ENCODE measurements around the gene BTBD16. TPM values are rescaled to one million over a fixed set of nuclear protein-coding genes. Genes with fewer than 3 reads are reported as not detected.
A peak's percentile ranks its signal among the peaks of the same experiment; 100 is the strongest.

The BTBD16 gene
- total RNA-seq, 4 donors from 2014 or later, result 0.85 to 10.2 (median 5.1) TPM

- 62% methylated on average over 3 of the region's 3 CpGs for WGBS
- Histone ChIP-seq H3K9me3 (no peaks in the 10 kb centered on the region), H3K27me3 (no peaks in the 10 kb centered on the region), H3K36me3 (peaks cover 51% of the 10 kb centered on the region), H3K4me1 (no peaks in the 10 kb centered on the region), H3K4me3 (no peak overlapping the region), H3K27ac (no peak overlapping the region)
- no peak for TF ChIP-seq POLR2AphosphoS5 (IDR thresholded peaks at IDR 0.05)
- TF ChIP-seq POLR2A (IDR thresholded peaks at IDR 0.05), result no peak
- no peak for TF ChIP-seq CTCF (IDR thresholded peaks at IDR 0.05)
- TF ChIP-seq EP300 (IDR thresholded peaks at IDR 0.05), result no peak
- peak in 1 of 2 donors; percentile 49 for DNase-seq (ENCODE audit: low spot score in 2 of 2)
Measured at GRCh38 chr10:122252805-122253204, 18.3 kb upstream of the BTBD16 start.

GRCh38 chr10:122253605-122254004, 17.5 kb upstream of the BTBD16 start:
- Histone ChIP-seq H3K27ac (no peak overlapping the region), H3K4me3 (no peak overlapping the region), H3K27me3 (no peaks in the 10 kb centered on the region), H3K36me3 (peaks cover 46% of the 10 kb centered on the region), H3K9me3 (no peaks in the 10 kb centered on the region), H3K4me1 (no peaks in the 10 kb centered on the region)
- TF ChIP-seq POLR2AphosphoS5 (IDR thresholded peaks at IDR 0.05) (no peak), CTCF (IDR thresholded peaks at IDR 0.05) (no peak), EP300 (IDR thresholded peaks at IDR 0.05) (no peak), POLR2A (IDR thresholded peaks at IDR 0.05) (no peak)
- 89% methylated on average over 2 of the region's 2 CpGs for WGBS
- peak in 1 of 2 donors; percentile 12 for DNase-seq (ENCODE audit: low spot score in 2 of 2)

GRCh38 chr10:122254831-122255230, 16.3 kb upstream of the BTBD16 start:
- 87% methylated on average over 5 of the region's 5 CpGs for WGBS
- H3K36me3 ChIP-seq, result peaks cover 36% of the 10 kb centered on the region

GRCh38 chr10:122255509-122256301, 15.4 kb upstream of the BTBD16 start:
- Histone ChIP-seq H3K27ac (no peak overlapping the region), H3K9me3 (no peaks in the 10 kb centered on the region), H3K36me3 (peaks cover 29% of the 10 kb centered on the region), H3K4me3 (no peak overlapping the region), H3K27me3 (no peaks in the 10 kb centered on the region), H3K4me1 (no peaks in the 10 kb centered on the region)
- peak; percentile 26 to 59 for DNase-seq (ENCODE audit: low spot score in 2 of 2)
- TF ChIP-seq CTCF (IDR thresholded peaks at IDR 0.05), result no peak
- TF ChIP-seq POLR2A (IDR thresholded peaks at IDR 0.05), result no peak
- TF ChIP-seq POLR2AphosphoS5 (IDR thresholded peaks at IDR 0.05), result no peak
- TF ChIP-seq EP300 (IDR thresholded peaks at IDR 0.05), result no peak
- 83% methylated on average over 10 of the region's 14 CpGs for WGBS

More at GRCh38 chr10:122254831-122255230, 16.3 kb upstream of the BTBD16 start:
- Histone ChIP-seq H3K27me3 (no peaks in the 10 kb centered on the region), H3K9me3 (no peaks in the 10 kb centered on the region), H3K4me3 (no peak overlapping the region), H3K27ac (no peak overlapping the region), H3K4me1 (no peaks in the 10 kb centered on the region)
- TF ChIP-seq POLR2AphosphoS5 (IDR thresholded peaks at IDR 0.05) (no peak), EP300 (IDR thresholded peaks at IDR 0.05) (no peak), CTCF (IDR thresholded peaks at IDR 0.05) (no peak), POLR2A (IDR thresholded peaks at IDR 0.05) (no peak)
- peak; percentile 8 to 19 for DNase-seq (ENCODE audit: low spot score in 2 of 2)

GRCh38 chr10:122257041-122257440, 14.1 kb upstream of the BTBD16 start:
- Histone ChIP-seq H3K36me3 (peaks cover 28% of the 10 kb centered on the region), H3K4me1 (no peaks in the 10 kb centered on the region), H3K4me3 (no peak overlapping the region)

More at GRCh38 chr10:122257041-122257440, 14.1 kb upstream of the BTBD16 start:
- Histone ChIP-seq H3K27me3 (no peaks in the 10 kb centered on the region), H3K9me3 (peaks cover 6% of the 10 kb centered on the region), H3K27ac (no peak overlapping the region)
- peak; percentile 35 to 60 for DNase-seq (ENCODE audit: low spot score in 2 of 2)
- WGBS, result 54% methylated on average over 3 of the region's 3 CpGs
- TF ChIP-seq EP300 (IDR thresholded peaks at IDR 0.05), result no peak
- no peak for TF ChIP-seq POLR2A (IDR thresholded peaks at IDR 0.05)
- no peak for TF ChIP-seq POLR2AphosphoS5 (IDR thresholded peaks at IDR 0.05)
- TF ChIP-seq CTCF (IDR thresholded peaks at IDR 0.05), result no peak
